Thyroid gland (tissue), 4 donors: ENCODE results near the gene PTPRR.

Experiments used
- CTCF ChIP-seq, 6 experiments: fragments of 200-600 bp in 3 of 6; fragments of 450-650 bp in 3 of 6; sonication (generic) in 3 of 6; IDR thresholded peaks; one replicate each; pipeline ENCODE4 v1.5.1; 2016 to 2019; ENCODE audit warnings: antibody characterized with exemption in 6 of 6, mild to moderate bottlenecking in 2 of 6, inconsistent platforms in 1 of 6, moderate library complexity in 1 of 6
- POLR2A ChIP-seq, 2 donors: fragments of 450-650 bp; IDR thresholded peaks; one replicate each; pipeline ENCODE4 v1.6.1; 2017; ENCODE audit warnings: antibody characterized with exemption in 2 of 2, mild to moderate bottlenecking in 2 of 2, moderate library complexity in 1 of 2

- TF ChIP-seq CTCF (IDR thresholded peaks at IDR 0.05) = no peak
- TF ChIP-seq POLR2A (IDR thresholded peaks at IDR 0.05) = no peak
Observed at GRCh38 chr12:70721216-70721615, 199.3 kb downstream of the PTPRR start.
